ENCODE data around the gene SYT8. TPM values are rescaled to one million over a fixed set of nuclear protein-coding genes. Genes with fewer than 3 reads are reported as not detected.

Gene SYT8
- total and polyA plus RNA-seq, 2 of the 8 experiments (the other 6 are each of a cell fraction or from before 2014, with no cell fraction given) = not detected

DNA sequence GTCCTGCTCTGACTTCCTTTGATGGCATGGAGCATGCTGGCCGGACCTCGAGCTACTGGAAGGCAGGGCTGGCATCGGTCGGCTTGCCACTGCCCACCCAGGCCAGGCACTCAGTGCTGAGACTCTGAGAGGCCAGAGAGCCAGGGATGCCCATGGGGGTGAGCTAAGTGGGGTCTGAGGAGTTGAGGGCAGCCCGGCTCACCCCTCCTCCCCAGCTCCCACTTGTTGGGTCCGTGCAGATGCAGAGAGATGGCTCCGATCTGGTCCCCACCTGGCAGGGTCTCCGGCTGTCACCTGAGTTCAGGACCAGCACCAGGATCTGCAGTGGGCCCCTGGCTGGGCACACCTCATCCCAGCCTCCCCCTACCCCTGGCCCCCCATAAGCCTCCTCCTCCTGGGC lies 31.4 kb downstream of the SYT8 start:
- no peak overlapping the region for H4K91ac ChIP-seq (replicated peaks; ENCODE audit: insufficient read length, low read length)
- no peak overlapping the region for H2BK20ac ChIP-seq (ENCODE audit: low read length)
- H3K36me3 ChIP-seq (ENCODE audit: control insufficient read depth in 2 of 4, insufficient read depth in 4 of 4, low read length in 3 of 4) = no peaks in the 10 kb centered on the region
- POLR2A ChIA-PET (ENCODE audit: partially characterized antibody) = no interaction called here
- H3K4ac ChIP-seq (replicated peaks; ENCODE audit: insufficient read length, low read depth, low read length) = no peak overlapping the region
- no peak overlapping the region for H2BK5ac ChIP-seq (ENCODE audit: low read depth, low read length)
- no peak overlapping the region for H3K14ac ChIP-seq (ENCODE audit: insufficient read length)
- H4K20me1 ChIP-seq (replicated peaks in 1 of 2; ENCODE audit: control insufficient read depth in 1 of 2, insufficient read depth in 2 of 2, low read length in 2 of 2) = peaks cover 0 to 2% of the 10 kb centered on the region in 2 experiments
- H3K79me2 ChIP-seq (ENCODE audit: control insufficient read depth in 1 of 2, insufficient read depth in 2 of 2, low read length in 2 of 2) = no peaks in the 10 kb centered on the region
- H3K4me1 ChIP-seq (replicated peaks in 1 of 4; ENCODE audit: control insufficient read depth in 3 of 4, insufficient read depth in 4 of 4, low read length in 3 of 4) = peaks cover 0 to 13% (median 5%) of the 10 kb centered on the region in 4 experiments; a peak in 5 of 7 replicates
- H2BK15ac ChIP-seq (ENCODE audit: low read length) = no peak overlapping the region
- WGBS, 2 experiments (ENCODE audit: extremely low coverage in 1 of 2, insufficient coverage in 1 of 2, insufficient read length in 1 of 2, insufficient replicate concordance in 2 of 2, low coverage in 1 of 2, low lambda C conversion rate in 2 of 2, missing lambda C conversion rate in 1 of 2) = 81% methylated on average over 7 of the region's 8 CpGs; no CpG with 5 or more reads in 1 of the 2 experiments
- no peaks in the 10 kb centered on the region for H3K9me3 ChIP-seq (ENCODE audit: insufficient read depth in 2 of 2, low read depth in 1 of 2, low read length in 1 of 2)
- no peaks in the 10 kb centered on the region for H3K79me1 ChIP-seq (ENCODE audit: low read depth, low read length)
- FAIRE-seq (no peak), DNase-seq (ENCODE audit: low read depth in 1 of 2, low spot score in 2 of 2) (no peak)
- no peak overlapping the region for H3K23ac ChIP-seq (ENCODE audit: insufficient read length)
- H3K18ac ChIP-seq (ENCODE audit: extremely low read depth, low read length) = no peak overlapping the region
- H3K4me2 ChIP-seq (ENCODE audit: insufficient read depth in 1 of 2, low read depth in 2 of 2, low read length in 2 of 2) = no peak overlapping the region
- no peak overlapping the region for H3K9ac ChIP-seq (replicated peaks in 1 of 4; ENCODE audit: extremely low read depth in 1 of 4, low read depth in 3 of 4, low read length in 3 of 4)
- H4K8ac ChIP-seq (ENCODE audit: extremely low read depth, insufficient read depth, low read length) = no peak overlapping the region
- no peak overlapping the region for H2AFZ ChIP-seq (ENCODE audit: low read length)
- no peak overlapping the region for H2BK120ac ChIP-seq (replicated peaks; ENCODE audit: low read depth, low read length)
- no peak overlapping the region for H3K27ac ChIP-seq (ENCODE audit: low read depth, low read length)
- CTCF ChIA-PET (ENCODE audit: partially characterized antibody) = interaction anchor here (0.7 to 4.1 kb wide), 9 partner anchors 10 to 284 kb away, joined by 3 to 23 read pairs (median 3); partner anchors contain the start of gene SYT8
- no peak overlapping the region for H4K5ac ChIP-seq (ENCODE audit: insufficient read length, low read depth, low read length)
- peaks cover 9% of the 10 kb centered on the region; the same call in 1 of the 2 replicates for H3K23me2 ChIP-seq (ENCODE audit: low read depth, low read length)
- no peak overlapping the region for H3K56ac ChIP-seq (replicated peaks; ENCODE audit: insufficient read length, low read depth, low read length)
- H2AK5ac ChIP-seq (ENCODE audit: low read depth, low read length) = no peak overlapping the region
- no peak overlapping the region for H3K4me3 ChIP-seq (ENCODE audit: extremely low read depth in 1 of 4, insufficient read depth in 2 of 4, low read depth in 3 of 4, low read length in 4 of 4)
- peaks cover 0 to 3% (median 0%) of the 10 kb centered on the region in 4 experiments; a peak in 1 of 7 replicates for H3K27me3 ChIP-seq (replicated peaks in 1 of 4; ENCODE audit: control insufficient read depth in 3 of 4, extremely low read depth in 1 of 4, insufficient read depth in 3 of 4, low read length in 3 of 4)
- no peak overlapping the region for H2BK12ac ChIP-seq (ENCODE audit: low read depth, low read length)
- TF ChIP-seq CTCF (IDR thresholded peaks at IDR 0.05; ENCODE audit: control extremely low read depth in 1 of 3, insufficient read depth in 1 of 3, low read depth in 1 of 3, low read length in 3 of 3) (no peak), TCF12 (IDR thresholded peaks at IDR 0.05; ENCODE audit: low read depth, low read length) (no peak), RXRA (IDR thresholded peaks at IDR 0.05; ENCODE audit: insufficient read depth, low read depth, low read length) (no peak), ATF3 (IDR thresholded peaks at IDR 0.05; ENCODE audit: insufficient read depth, low read depth, low read length) (no peak), HDAC2 (IDR thresholded peaks at IDR 0.05; ENCODE audit: borderline replicate concordance in 1 of 2, low read depth in 2 of 2, low read length in 2 of 2) (no peak), JUND (IDR thresholded peaks at IDR 0.05; ENCODE audit: low read length) (no peak), RNF2 (IDR thresholded peaks at IDR 0.05; ENCODE audit: borderline replicate concordance, low read depth, low read length, missing control alignments, poor library complexity, severe bottlenecking) (no peak), ZNF274 (IDR thresholded peaks at IDR 0.05; ENCODE audit: borderline replicate concordance, extremely low read depth, low read length) (no peak), EP300 (IDR thresholded peaks at IDR 0.05; ENCODE audit: borderline replicate concordance in 1 of 2, low read depth in 2 of 2, low read length in 2 of 2) (no peak)
